A673 (cell line): ENCODE data around the gene DIP2C. TPM values are rescaled to one million over a fixed set of nuclear protein-coding genes. Genes with fewer than 3 reads are reported as not detected.

Experiments used
- BruUV-seq: library from RNA; stranded (reverse); fragments of 400-500 nt; replicated peaks from 2 replicates; lab custom pipeline; 2021; lab: Mats Ljungman, UMichigan
- CTCF ChIA-PET: fragments of 300-600 bp; sonication (Branson Sonifier 250); formaldehyde crosslinking; loops from one replicate; lab custom pipeline; 2022; ENCODE audit warnings: antibody characterized with exemption; lab: Charles Lee
- POLR2A ChIA-PET: fragments of 300-600 bp; sonication (Branson Sonifier 250); formaldehyde crosslinking; loops from one replicate; lab custom pipeline; 2022; ENCODE audit warnings: antibody characterized with exemption; ENCODE audit not compliant: low non-redundant PET; lab: Charles Lee
- DNase-seq: peaks from one replicate; pipeline ENCODE4 v3.0.0-alpha.2; 2015; ENCODE audit warnings: low spot score
- H3K27ac ChIP-seq: fragments of 200-600 bp; sonication (generic); 2 replicates; pipeline ENCODE4 v1.5.1; 2016; ENCODE audit warnings: mixed run types, low read depth, mild to moderate bottlenecking, mixed read lengths, antibody characterized with exemption, low read length; ENCODE audit not compliant: poor library complexity, severe bottlenecking
- H3K27me3 ChIP-seq: fragments of 200-600 bp; sonication (generic); replicated peaks from 2 replicates; pipeline ENCODE4 v1.6.1; 2017; ENCODE audit warnings: mixed run types, low read depth, mild to moderate bottlenecking, mixed read lengths, antibody characterized with exemption, low read length; ENCODE audit not compliant: insufficient read depth, poor library complexity
- H3K36me3 ChIP-seq: fragments of 200-600 bp; sonication (generic); 2 replicates; pipeline ENCODE4 v1.6.1; 2016; ENCODE audit warnings: mixed run types, mild to moderate bottlenecking, mixed read lengths, antibody characterized with exemption, low read length; ENCODE audit not compliant: insufficient read depth, poor library complexity, severe bottlenecking
- H3K4me1 ChIP-seq: fragments of 200-600 bp; sonication (generic); 2 replicates; pipeline ENCODE4 v1.6.1; 2017; ENCODE audit warnings: mixed run types, mild to moderate bottlenecking, mixed read lengths, antibody characterized with exemption, low read length; ENCODE audit not compliant: insufficient read depth, poor library complexity, severe bottlenecking
- H3K4me3 ChIP-seq: fragments of 200-600 bp; sonication (generic); 2 replicates; pipeline ENCODE4 v1.5.1; 2016; ENCODE audit warnings: low read depth, mixed run types, mild to moderate bottlenecking, mixed read lengths, low read length; ENCODE audit not compliant: poor library complexity, severe bottlenecking
- H3K9me3 ChIP-seq: fragments of 200-600 bp; sonication (generic); 2 replicates; pipeline ENCODE4 v1.6.1; 2016; ENCODE audit warnings: mixed run types, low read depth, mild to moderate bottlenecking, mixed read lengths, antibody characterized with exemption, low read length; ENCODE audit not compliant: poor library complexity, severe bottlenecking
- EZH2 ChIP-seq: fragments of 200-600 bp; sonication (generic); IDR thresholded peaks from 2 replicates; pipeline ENCODE4 v1.6.1; 2017; ENCODE audit warnings: borderline replicate concordance, low read depth, mild to moderate bottlenecking, mixed read lengths, antibody characterized with exemption, low read length; ENCODE audit not compliant: poor library complexity, severe bottlenecking
- intact Hi-C: fragments of 100-400 bp; cut with micrococcal nuclease; formaldehyde crosslinking; loops from one replicate; pipeline ENCODE4 v1.10.0; 2022; ENCODE audit not compliant: unreplicated experiment
- total RNA-seq: library from RNA; stranded (reverse); gene quantifications from 2 replicates; pipeline ENCODE4 v1.2.3, GENCODE V29; 2021
- TF ChIP-seq, protein P1 (sequence below): fragments of 300-800, 200-600 bp; sonication (generic); conservative IDR thresholded peaks from 2 replicates; pipeline ENCODE4 v1.5.1; 2017; ENCODE audit warnings: low read depth, mild to moderate bottlenecking, antibody characterized with exemption, low read length, moderate library complexity, mixed read lengths

DIP2C gene
- total RNA-seq, 1 experiment from 2014 or later = 13.2 TPM

DNA sequence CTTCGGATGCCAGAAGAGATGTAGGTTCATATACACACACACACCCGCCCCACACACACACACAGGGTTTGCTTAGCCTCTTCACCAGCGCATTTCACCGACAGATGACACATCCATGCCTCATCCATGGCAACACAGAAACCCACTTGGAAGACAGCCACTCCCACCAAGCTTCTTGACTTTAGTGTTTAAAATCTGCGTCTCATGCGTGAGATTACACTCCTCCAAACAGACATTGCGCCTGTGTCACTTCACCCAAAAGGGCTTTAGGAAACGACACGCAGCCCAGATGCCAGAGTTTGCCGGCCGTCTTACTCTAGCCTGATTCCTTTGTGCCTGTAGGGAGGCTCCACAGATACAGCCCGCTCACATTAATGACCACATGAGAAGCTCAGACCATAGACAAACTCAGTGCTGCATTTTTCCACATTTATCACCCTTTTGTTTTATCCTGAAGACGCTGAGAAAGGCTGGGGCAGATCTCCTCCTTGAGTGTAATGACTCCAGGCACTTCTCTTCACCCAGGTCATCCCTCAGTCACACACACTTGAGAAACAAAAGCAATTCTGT lies 73.8 kb downstream of the DIP2C start:
- POLR2A ChIA-PET = no interaction called here
- intact Hi-C loops = no loop called here
- no TSS peak for BruUV-seq

DNA sequence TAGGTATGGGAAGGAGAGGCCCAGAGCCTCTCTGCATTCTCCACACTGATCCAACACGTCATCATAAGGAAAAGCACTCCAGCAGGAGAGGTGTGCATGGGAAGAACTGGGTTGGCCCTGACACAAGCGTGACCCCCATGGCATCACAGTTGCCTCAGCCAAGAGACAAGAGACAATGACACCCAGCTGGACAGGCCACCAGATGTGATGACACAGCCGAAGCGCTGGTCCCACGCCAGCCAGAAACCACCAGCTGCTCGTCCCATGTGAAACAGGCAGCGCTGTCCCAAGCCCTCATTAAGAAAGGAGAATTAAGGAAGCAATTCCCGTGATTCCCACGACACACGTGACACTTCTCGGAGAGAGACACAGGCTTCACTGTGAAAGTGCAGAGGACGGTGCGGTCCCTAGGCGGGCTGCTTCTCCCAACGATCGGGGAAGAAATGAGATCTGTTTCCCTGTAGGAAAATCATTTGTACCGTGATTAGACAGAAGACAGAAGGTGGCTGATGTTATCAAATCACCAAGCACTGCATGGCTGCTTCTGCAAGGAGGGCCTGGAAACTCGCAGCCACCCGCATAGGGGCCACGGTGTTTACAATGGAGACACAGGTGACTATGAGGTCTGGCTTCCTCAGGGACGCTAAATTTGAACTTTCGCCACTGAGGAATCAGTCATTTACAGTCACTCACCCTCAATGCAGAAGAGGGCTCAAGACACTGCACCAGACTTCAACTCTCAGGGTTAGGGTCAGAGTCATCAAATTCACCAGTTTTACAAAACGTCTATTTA lies 74.5 kb downstream of the DIP2C start:
- no peak overlapping the region for H3K4me3 ChIP-seq
- ChIA-PET POLR2A (no interaction called here), CTCF (no interaction called here)
- H3K9me3 ChIP-seq = no peaks in the 10 kb centered on the region
- no peaks in the 10 kb centered on the region for H3K27me3 ChIP-seq
- no peak for TF ChIP-seq EZH2
- TF ChIP-seq, protein P1, sequence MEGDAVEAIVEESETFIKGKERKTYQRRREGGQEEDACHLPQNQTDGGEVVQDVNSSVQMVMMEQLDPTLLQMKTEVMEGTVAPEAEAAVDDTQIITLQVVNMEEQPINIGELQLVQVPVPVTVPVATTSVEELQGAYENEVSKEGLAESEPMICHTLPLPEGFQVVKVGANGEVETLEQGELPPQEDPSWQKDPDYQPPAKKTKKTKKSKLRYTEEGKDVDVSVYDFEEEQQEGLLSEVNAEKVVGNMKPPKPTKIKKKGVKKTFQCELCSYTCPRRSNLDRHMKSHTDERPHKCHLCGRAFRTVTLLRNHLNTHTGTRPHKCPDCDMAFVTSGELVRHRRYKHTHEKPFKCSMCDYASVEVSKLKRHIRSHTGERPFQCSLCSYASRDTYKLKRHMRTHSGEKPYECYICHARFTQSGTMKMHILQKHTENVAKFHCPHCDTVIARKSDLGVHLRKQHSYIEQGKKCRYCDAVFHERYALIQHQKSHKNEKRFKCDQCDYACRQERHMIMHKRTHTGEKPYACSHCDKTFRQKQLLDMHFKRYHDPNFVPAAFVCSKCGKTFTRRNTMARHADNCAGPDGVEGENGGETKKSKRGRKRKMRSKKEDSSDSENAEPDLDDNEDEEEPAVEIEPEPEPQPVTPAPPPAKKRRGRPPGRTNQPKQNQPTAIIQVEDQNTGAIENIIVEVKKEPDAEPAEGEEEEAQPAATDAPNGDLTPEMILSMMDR = no peak
- H3K4me1 ChIP-seq = no peaks in the 10 kb centered on the region
- DNase-seq = no peak
- H3K27ac ChIP-seq = no peak overlapping the region
- H3K36me3 ChIP-seq = no peaks in the 10 kb centered on the region
- intact Hi-C loops = no loop called here
- no TSS peak for BruUV-seq

More for the DNA sequence above, 73.8 kb downstream of the DIP2C start:
- CTCF ChIA-PET = no interaction called here
- no peaks in the 10 kb centered on the region for H3K36me3 ChIP-seq
- no peaks in the 10 kb centered on the region for H3K4me1 ChIP-seq
- no peak overlapping the region for H3K4me3 ChIP-seq
- no peak for TF ChIP-seq EZH2
- TF ChIP-seq, protein P1 = no peak
- no peak for DNase-seq
- no peaks in the 10 kb centered on the region for H3K27me3 ChIP-seq
- no peaks in the 10 kb centered on the region for H3K9me3 ChIP-seq
- H3K27ac ChIP-seq = no peak overlapping the region

GRCh38 chr10:614139-614711 lies 75.2 kb downstream of the DIP2C start:
- Histone ChIP-seq H3K4me1 (no peaks in the 10 kb centered on the region), H3K27me3 (no peaks in the 10 kb centered on the region), H3K9me3 (no peaks in the 10 kb centered on the region), H3K27ac (no peak overlapping the region), H3K4me3 (no peak overlapping the region), H3K36me3 (no peaks in the 10 kb centered on the region)
- no peak for DNase-seq
- ChIA-PET POLR2A (no interaction called here), CTCF (no interaction called here)
- intact Hi-C loops = no loop called here
- TF ChIP-seq, protein P1 = no peak
- no peak for TF ChIP-seq EZH2
- no TSS peak for BruUV-seq
